Measurements from ENCODE around the gene ZNF606. TPM values are rescaled to one million over a fixed set of nuclear protein-coding genes. Genes with fewer than 3 reads are reported as not detected.
A peak's percentile ranks its signal among the peaks of the same experiment; 100 is the strongest.

ZNF606 gene
- total RNA-seq, 1 donor from 2014 or later = 48.7 TPM

DNA sequence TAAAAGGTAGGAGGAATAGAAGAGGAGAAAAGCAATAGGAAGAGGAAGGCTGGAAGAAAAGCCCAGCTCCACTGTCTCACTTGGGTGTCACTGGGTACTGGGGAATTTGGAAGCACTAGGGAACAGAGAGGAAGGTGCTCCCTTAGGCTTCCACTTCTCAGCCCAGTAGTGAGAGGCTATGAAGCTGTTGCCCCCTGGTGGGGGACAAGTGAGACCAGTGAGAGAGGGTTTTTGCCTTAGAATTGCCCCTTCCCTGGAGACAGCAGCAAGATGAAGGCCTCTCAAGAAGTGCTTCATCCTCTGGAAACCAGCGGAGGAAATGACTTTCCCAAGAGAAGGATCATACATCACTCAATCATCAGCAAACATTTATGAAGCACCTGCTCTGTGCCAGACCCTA, 4.7 kb upstream of the ZNF606 start:
- no peak for DNase-seq (ENCODE audit: low spot score)
- H3K9me3 ChIP-seq (ENCODE audit: low read depth) = peaks cover 28% of the 10 kb centered on the region

GRCh38 chr19:58003174-58003828, 681 bp upstream of the ZNF606 start:
- Histone ChIP-seq H4K20me1 (ENCODE audit: low read depth) (no peaks in the 10 kb centered on the region), H3K4me1 (peaks cover 9% of the 10 kb centered on the region), H3K27ac (no peak overlapping the region), H3K4me3 (peak overlapping the region; percentile 82), H3K79me2 (ENCODE audit: low read depth) (peaks cover 48% of the 10 kb centered on the region), H3K9me3 (ENCODE audit: low read depth) (peaks cover 26% of the 10 kb centered on the region), H3K9ac (peak overlapping the region; percentile 95), H3K27me3 (no peaks in the 10 kb centered on the region), H2AFZ (replicated peaks) (peak overlapping the region; percentile 94), H3K36me3 (peaks cover 52% of the 10 kb centered on the region), H3K4me2 (peak overlapping the region; percentile 91), H3F3A (ENCODE audit: low read depth) (peaks cover 10% of the 10 kb centered on the region)
- Mint-ChIP-seq H3K4me1 (peaks cover 7% of the 10 kb centered on the region), H3K27me3 (ENCODE audit: insufficient read depth, low read depth) (peaks cover 23% of the 10 kb centered on the region), H3K36me3 (peaks cover 83% of the 10 kb centered on the region), H3K27ac (no peak overlapping the region), H3K4me3 (peak overlapping the region; percentile 92), H3K9me3 (peaks cover 87% of the 10 kb centered on the region)
- TF ChIP-seq EZH2 (IDR thresholded peaks at IDR 0.05) = no peak
- no peak for TF ChIP-seq CTCF (IDR thresholded peaks at IDR 0.05)
- TF ChIP-seq EZH2phosphoT487 (IDR thresholded peaks at IDR 0.05) = no peak
- DNase-seq (ENCODE audit: low spot score) = no peak

More for the DNA sequence above, 4.7 kb upstream of the ZNF606 start:
- Histone ChIP-seq H3K9ac (no peak overlapping the region), H3K4me2 (no peak overlapping the region), H4K20me1 (ENCODE audit: low read depth) (no peaks in the 10 kb centered on the region), H3K4me3 (no peak overlapping the region), H3F3A (ENCODE audit: low read depth) (no peaks in the 10 kb centered on the region), H2AFZ (replicated peaks) (no peak overlapping the region), H3K36me3 (peaks cover 30% of the 10 kb centered on the region), H3K27me3 (no peaks in the 10 kb centered on the region), H3K27ac (no peak overlapping the region), H3K79me2 (ENCODE audit: low read depth) (peaks cover 18% of the 10 kb centered on the region), H3K4me1 (no peaks in the 10 kb centered on the region)
- Mint-ChIP-seq H3K4me1 (peaks cover 3% of the 10 kb centered on the region), H3K4me3 (peak overlapping the region; percentile 4), H3K27me3 (ENCODE audit: insufficient read depth, low read depth) (peaks cover 13% of the 10 kb centered on the region), H3K27ac (no peak overlapping the region), H3K36me3 (peaks cover 59% of the 10 kb centered on the region), H3K9me3 (peaks cover 74% of the 10 kb centered on the region)
- no peak for TF ChIP-seq EZH2 (IDR thresholded peaks at IDR 0.05)
- TF ChIP-seq CTCF (IDR thresholded peaks at IDR 0.05) = peak; percentile 11

DNA sequence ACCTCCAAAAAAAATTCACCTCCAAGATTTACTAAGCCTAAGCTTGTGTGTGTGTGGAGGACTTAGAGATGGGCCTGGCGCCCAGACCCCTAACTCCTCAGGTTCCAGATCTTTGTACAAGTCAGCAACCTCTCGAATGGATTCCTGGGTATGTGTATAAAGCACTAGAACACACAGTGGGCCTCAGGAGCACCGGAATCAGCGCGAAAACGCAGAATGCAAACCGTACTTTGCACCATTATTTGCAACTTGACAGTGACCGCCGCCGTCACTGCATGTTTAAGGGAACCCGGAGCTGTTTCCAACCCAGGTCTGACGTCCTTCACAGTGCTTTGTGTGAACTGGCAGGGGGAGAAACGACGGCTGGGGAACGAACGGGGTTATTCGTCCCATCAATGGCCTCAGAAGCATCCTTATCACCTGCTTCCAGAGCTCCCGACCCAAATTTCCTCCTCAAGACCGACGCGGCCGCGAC, 688 bp downstream of the ZNF606 start:
- H3K9me3 Mint-ChIP-seq = peaks cover 90% of the 10 kb centered on the region
- peak overlapping the region; percentile 85 for H3K27ac ChIP-seq
- H3K9me3 ChIP-seq (ENCODE audit: low read depth) = peaks cover 26% of the 10 kb centered on the region
- H3K79me2 ChIP-seq (ENCODE audit: low read depth) = peaks cover 52% of the 10 kb centered on the region
- H3K4me1 ChIP-seq = peaks cover 9% of the 10 kb centered on the region
- H3K4me2 ChIP-seq = peak overlapping the region; percentile 91
- peak overlapping the region; percentile 95 for H3K9ac ChIP-seq
- DNase-seq (ENCODE audit: low spot score) = no peak
- peak overlapping the region; percentile 92 for H3K4me3 Mint-ChIP-seq
- peaks cover 24% of the 10 kb centered on the region for H3K27me3 Mint-ChIP-seq (ENCODE audit: insufficient read depth, low read depth)
- H3K36me3 ChIP-seq = peaks cover 58% of the 10 kb centered on the region
- H3K4me3 ChIP-seq = peak overlapping the region; percentile 82
- peak overlapping the region; percentile 68 for H2AFZ ChIP-seq (replicated peaks)
- peaks cover 7% of the 10 kb centered on the region for H3K4me1 Mint-ChIP-seq
- peaks cover 10% of the 10 kb centered on the region for H3F3A ChIP-seq (ENCODE audit: low read depth)
- peak overlapping the region; percentile 43 for H3K27ac Mint-ChIP-seq
- no peaks in the 10 kb centered on the region for H3K27me3 ChIP-seq
- no peaks in the 10 kb centered on the region for H4K20me1 ChIP-seq (ENCODE audit: low read depth)
- peaks cover 85% of the 10 kb centered on the region for H3K36me3 Mint-ChIP-seq
- TF ChIP-seq EZH2 (IDR thresholded peaks at IDR 0.05) = no peak
- TF ChIP-seq EZH2phosphoT487 (IDR thresholded peaks at IDR 0.05) = no peak
- no peak for TF ChIP-seq CTCF (IDR thresholded peaks at IDR 0.05)
